Osteocyte (in vitro differentiated cells): ENCODE measurements around the gene BRK1. TPM values are rescaled to one million over a fixed set of nuclear protein-coding genes. Genes with fewer than 3 reads are reported as not detected.
"Not testable (repeated sequence)": the region's sequence is repeated elsewhere in the genome, so short reads cannot be mapped to it uniquely, and the experiment has no call there.

Source experiments
- DNase-seq: peaks from one replicate; pipeline ENCODE4 v3.0.0; 2021; ENCODE audit warnings: mixed read lengths; ENCODE audit not compliant: unreplicated experiment; ENCODE audit errors: extremely low spot score
- H3K27ac Mint-ChIP-seq: one replicate; pipeline ENCODE4 v1.8.0; 2021; ENCODE audit warnings: mild to moderate bottlenecking, mixed read lengths; ENCODE audit not compliant: unreplicated experiment
- H3K27me3 Mint-ChIP-seq: one replicate; pipeline ENCODE4 v1.8.0; 2021; ENCODE audit warnings: mixed read lengths; ENCODE audit not compliant: unreplicated experiment
- H3K36me3 Mint-ChIP-seq: one replicate; pipeline ENCODE4 v1.8.0; 2021; ENCODE audit warnings: mixed read lengths; ENCODE audit not compliant: unreplicated experiment
- H3K4me1 Mint-ChIP-seq: one replicate; pipeline ENCODE4 v1.8.0; 2021; ENCODE audit warnings: mixed read lengths; ENCODE audit not compliant: unreplicated experiment
- H3K4me3 Mint-ChIP-seq: one replicate; pipeline ENCODE4 v1.8.0; 2021; ENCODE audit warnings: mild to moderate bottlenecking, moderate library complexity, mixed read lengths; ENCODE audit not compliant: unreplicated experiment
- H3K9me3 Mint-ChIP-seq: one replicate; pipeline ENCODE4 v1.8.0; 2021; ENCODE audit warnings: mixed read lengths; ENCODE audit not compliant: unreplicated experiment
- CTCF ChIP-seq: fragments of 200-600 bp; sonication (generic); IDR thresholded peaks from 2 replicates; pipeline ENCODE4 v1.5.0; 2021; ENCODE audit warnings: antibody characterized with exemption, mild to moderate bottlenecking, moderate library complexity
- long read RNA-seq: library from polyadenylated mRNA; unstranded; transcript quantifications from one replicate; pipeline ENCODE4 v2.0.0, GENCODE V29; 2021
- total RNA-seq: library from RNA; stranded (reverse); gene quantifications from 2 replicates; pipeline ENCODE4 v1.2.1, GENCODE V29; 2021

BRK1 gene
- 140 and 144 TPM in 2 replicates for total RNA-seq
- long read RNA-seq, transcript BRK1-201 (3 exons, 1,233 nt): major isoform, 345 of 351 reads
- long read RNA-seq, partial matches to known transcripts: 0 of 351 reads
- long read RNA-seq, other reads (novel, unspliced or antisense): 6 of 351 reads

- peak; percentile 96 for DNase-seq
- Mint-ChIP-seq H3K36me3 (peaks cover 5% of the 10 kb centered on the region), H3K4me1 (peaks cover 29% of the 10 kb centered on the region), H3K27ac (peak within 1 kb of the TSS; percentile 96), H3K27me3 (no peaks in the 10 kb centered on the region), H3K4me3 (peak within 1 kb of the TSS; percentile 99), H3K9me3 (no peaks in the 10 kb centered on the region)
- no peak for TF ChIP-seq CTCF
Measured at GRCh38 chr3:10115326-10116137, at the start of gene BRK1. Gene BRK1, plus strand, starts transcription at chr3:10115675. Its CDS starts 27 bp downstream, at chr3:10115702.

- H3K4me3 Mint-ChIP-seq, H3K4me1 Mint-ChIP-seq, H3K27me3 Mint-ChIP-seq, DNase-seq, H3K27ac Mint-ChIP-seq, H3K9me3 Mint-ChIP-seq: not testable (repeated sequence)
- H3K36me3 Mint-ChIP-seq: peaks cover 15% of the 10 kb centered on the region
Measured at GRCh38 chr3:10070077-10070476, 45.4 kb upstream of the BRK1 start.

GRCh38 chr3:10074666-10075065 is 40.8 kb upstream of the BRK1 start:
- TF ChIP-seq CTCF: no peak
- H3K4me1 Mint-ChIP-seq: no peaks in the 10 kb centered on the region
- H3K4me3 Mint-ChIP-seq: no peak overlapping the region
- no peaks in the 10 kb centered on the region for H3K9me3 Mint-ChIP-seq
- DNase-seq: no peak
- no peaks in the 10 kb centered on the region for H3K27me3 Mint-ChIP-seq
- H3K36me3 Mint-ChIP-seq: no peaks in the 10 kb centered on the region
- no peak overlapping the region for H3K27ac Mint-ChIP-seq

- no peak overlapping the region for H3K4me3 Mint-ChIP-seq
Measured at GRCh38 chr3:10081871-10082270, 33.6 kb upstream of the BRK1 start.

GRCh38 chr3:10085738-10086137 is 29.7 kb upstream of the BRK1 start:
- Mint-ChIP-seq H3K27ac (no peak overlapping the region), H3K9me3 (no peaks in the 10 kb centered on the region), H3K4me1 (peaks cover 3% of the 10 kb centered on the region), H3K4me3 (no peak overlapping the region), H3K27me3 (no peaks in the 10 kb centered on the region), H3K36me3 (peaks cover 3% of the 10 kb centered on the region)
- no peak for TF ChIP-seq CTCF
- DNase-seq: no peak

More at GRCh38 chr3:10081871-10082270, 33.6 kb upstream of the BRK1 start:
- peaks cover 3% of the 10 kb centered on the region for H3K36me3 Mint-ChIP-seq
- DNase-seq: no peak
- no peaks in the 10 kb centered on the region for H3K4me1 Mint-ChIP-seq
- H3K27ac Mint-ChIP-seq: no peak overlapping the region
- H3K9me3 Mint-ChIP-seq: no peaks in the 10 kb centered on the region
- H3K27me3 Mint-ChIP-seq: no peaks in the 10 kb centered on the region
- TF ChIP-seq CTCF: no peak
